NT2/D1 (cell line): ENCODE results near the gene FAM53B.

Experiments used
- DNase-seq: peaks from one replicate; pipeline ENCODE4 v3.0.0-alpha.2; 2011; ENCODE audit warnings: low read depth, low spot score
- H3K27me3 ChIP-seq: 2 replicates; pipeline ENCODE4 v1.6.0; 2011; ENCODE audit warnings: mild to moderate bottlenecking; ENCODE audit not compliant: insufficient read length, insufficient read depth
- H3K36me3 ChIP-seq: 2 replicates; pipeline ENCODE4 v1.6.1; 2011; ENCODE audit warnings: mild to moderate bottlenecking, low read length, mixed read lengths; ENCODE audit not compliant: insufficient read depth, insufficient read length
- H3K4me1 ChIP-seq: 2 replicates; pipeline ENCODE4 v1.5.1; 2011; ENCODE audit not compliant: insufficient read depth, insufficient read length
- H3K4me3 ChIP-seq: 2 replicates; pipeline ENCODE4 v1.5.1; 2011; ENCODE audit warnings: low read depth; ENCODE audit not compliant: insufficient read length
- H3K9ac ChIP-seq: 2 replicates; pipeline ENCODE4 v1.6.0; 2011; ENCODE audit warnings: low read depth; ENCODE audit not compliant: insufficient read length
- H3K9me3 ChIP-seq: 2 replicates; pipeline ENCODE4 v1.5.1; 2011; ENCODE audit warnings: mild to moderate bottlenecking, low read length; ENCODE audit not compliant: insufficient read depth
- SUZ12 ChIP-seq: IDR thresholded peaks from 2 replicates; pipeline ENCODE4 v1.6.1; 2011; ENCODE audit not compliant: insufficient read length, insufficient read depth; ENCODE audit errors: extremely low read depth
- YY1 ChIP-seq: IDR thresholded peaks from 2 replicates; pipeline ENCODE4 v1.6.1; 2011; ENCODE audit not compliant: insufficient read length, insufficient read depth
- ZNF274 ChIP-seq: IDR thresholded peaks from 2 replicates; pipeline ENCODE4 v1.6.1; 2011; ENCODE audit warnings: mild to moderate bottlenecking, low read depth, low read length

FAM53B gene

DNA sequence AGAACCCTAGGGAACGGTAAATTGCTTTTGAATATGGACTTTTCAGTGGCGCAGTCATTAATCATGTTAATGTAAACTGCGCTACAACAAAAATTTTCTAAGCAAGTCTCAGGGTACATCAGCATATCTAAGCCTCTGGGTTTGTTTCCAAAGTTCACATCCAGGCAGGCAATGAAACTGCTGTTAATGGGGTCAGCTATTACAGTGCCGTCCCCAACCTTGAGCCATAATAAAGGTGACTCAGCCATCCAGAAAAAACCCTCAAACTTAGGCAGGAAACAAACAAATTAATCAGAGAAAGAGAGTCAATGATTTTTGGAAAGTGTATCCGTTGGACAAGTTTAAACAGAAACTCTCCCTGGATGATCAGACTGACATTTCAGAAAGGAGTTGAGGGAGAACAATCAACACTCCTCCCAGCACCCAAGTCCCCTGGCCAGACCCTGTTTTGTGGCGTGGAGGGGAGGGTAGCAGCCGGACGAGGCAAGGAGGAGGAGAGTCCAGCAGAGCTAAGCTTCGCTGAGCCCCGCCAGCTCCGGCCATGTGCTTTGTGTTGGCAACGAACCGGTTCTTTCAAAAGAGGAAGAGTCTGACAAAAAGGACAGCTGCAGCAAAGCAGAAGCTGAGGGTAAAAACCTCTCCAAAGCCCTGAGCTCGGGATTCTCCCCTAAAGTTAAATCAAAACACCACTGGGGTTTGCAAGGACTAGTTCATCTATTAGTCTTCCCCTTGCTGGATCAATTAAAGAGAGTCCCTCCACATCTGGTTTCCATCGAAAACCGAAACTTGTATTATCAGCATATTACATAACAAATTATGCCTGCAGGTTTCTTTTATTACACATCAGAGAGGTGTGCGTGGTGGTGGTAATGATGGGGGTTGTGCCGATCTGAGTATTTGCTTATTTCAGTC lies 3.6 kb downstream of the FAM53B start:
- H3K9me3 ChIP-seq = no peaks in the 10 kb centered on the region
- H3K27me3 ChIP-seq = no peaks in the 10 kb centered on the region
- TF ChIP-seq YY1 (no peak), SUZ12 (no peak), ZNF274 (no peak)
- peaks cover 13% of the 10 kb centered on the region for H3K4me1 ChIP-seq
- H3K9ac ChIP-seq = peak overlapping the region; percentile 61
- H3K4me3 ChIP-seq = no peak overlapping the region
- DNase-seq = no peak
- peaks cover under 1% of the 10 kb centered on the region for H3K36me3 ChIP-seq

GRCh38 chr10:124739986-124740368 lies 4.2 kb downstream of the FAM53B start:
- no peak overlapping the region for H3K4me3 ChIP-seq
- peaks cover 4% of the 10 kb centered on the region for H3K36me3 ChIP-seq
- H3K4me1 ChIP-seq = peaks cover 13% of the 10 kb centered on the region
- H3K27me3 ChIP-seq = no peaks in the 10 kb centered on the region
- H3K9ac ChIP-seq = no peak overlapping the region
- no peak for TF ChIP-seq ZNF274
- no peak for TF ChIP-seq YY1
- TF ChIP-seq SUZ12 = no peak
- H3K9me3 ChIP-seq = no peaks in the 10 kb centered on the region
- no peak for DNase-seq

DNA sequence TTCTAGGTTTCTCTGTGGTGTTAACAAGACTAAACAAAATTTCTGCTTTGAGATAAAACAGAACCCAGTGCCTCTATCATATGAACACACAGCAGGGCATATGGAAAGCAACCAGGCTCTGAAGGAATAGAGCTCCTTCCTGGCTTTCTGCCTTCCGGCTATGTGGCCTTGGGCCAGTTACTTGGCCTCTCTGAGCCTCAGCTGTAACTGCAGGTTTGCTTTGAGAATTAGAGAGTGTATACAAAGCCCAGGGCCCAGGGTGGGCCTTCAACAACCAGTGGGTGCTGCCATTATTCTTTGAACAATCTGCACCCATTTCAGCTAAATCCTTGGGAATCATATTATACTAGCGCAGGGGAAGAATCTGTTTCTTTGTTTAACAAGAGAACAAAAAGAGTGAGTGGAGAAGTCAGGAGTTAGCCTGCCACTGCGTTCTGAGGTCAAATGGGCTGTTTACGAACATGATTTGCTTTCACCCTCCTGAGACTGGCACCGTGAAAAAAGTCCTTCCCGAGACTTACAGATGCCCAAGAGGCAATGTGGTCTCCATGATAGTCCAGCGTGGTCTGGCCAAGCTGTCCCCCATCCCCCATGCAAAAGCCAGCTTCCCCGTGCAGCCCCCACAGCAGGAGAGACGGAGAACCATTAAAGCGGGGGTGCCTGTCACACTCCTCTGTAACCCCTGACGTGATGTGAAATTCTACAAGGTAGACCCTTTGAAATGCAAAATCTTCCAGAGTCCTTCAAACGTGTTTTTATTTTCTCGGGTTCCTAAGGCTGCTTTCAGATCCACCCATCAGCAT lies 4.9 kb downstream of the FAM53B start:
- Histone ChIP-seq H3K27me3 (no peaks in the 10 kb centered on the region), H3K36me3 (peaks cover 11% of the 10 kb centered on the region), H3K9ac (peak overlapping the region; percentile 36), H3K4me1 (peaks cover 14% of the 10 kb centered on the region), H3K4me3 (no peak overlapping the region), H3K9me3 (no peaks in the 10 kb centered on the region)
- DNase-seq = no peak
- TF ChIP-seq YY1 = no peak

DNA sequence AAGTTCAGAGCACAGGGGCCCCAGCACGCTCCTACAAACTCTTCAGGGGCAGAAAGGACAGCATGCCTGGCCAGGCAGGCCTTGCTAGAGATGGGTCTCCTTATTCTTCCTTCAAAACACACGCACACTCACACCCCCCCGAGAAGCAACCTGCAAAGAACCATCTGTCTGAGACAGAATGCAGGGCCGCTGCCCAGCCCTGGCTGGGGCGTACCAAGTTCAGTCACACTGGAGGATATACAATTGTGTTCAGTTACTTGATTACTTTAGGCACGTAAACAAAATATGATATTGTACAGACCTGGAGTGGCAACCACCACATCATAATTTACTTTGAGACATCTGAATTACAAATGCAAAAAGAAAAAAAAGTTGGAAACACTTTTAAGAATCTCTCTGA lies 5.7 kb downstream of the FAM53B start:
- peaks cover 15% of the 10 kb centered on the region for H3K4me1 ChIP-seq
- H3K9ac ChIP-seq = no peak overlapping the region
- H3K27me3 ChIP-seq = no peaks in the 10 kb centered on the region
- no peak overlapping the region for H3K4me3 ChIP-seq
- DNase-seq = no peak
- no peaks in the 10 kb centered on the region for H3K9me3 ChIP-seq
- peaks cover 14% of the 10 kb centered on the region for H3K36me3 ChIP-seq
- TF ChIP-seq YY1 = no peak
- TF ChIP-seq SUZ12 = no peak

- no peak for TF ChIP-seq ZNF274
- TF ChIP-seq SUZ12 = no peak
- TF ChIP-seq YY1 = no peak
- H3K27me3 ChIP-seq = no peaks in the 10 kb centered on the region
- H3K4me3 ChIP-seq = no peak overlapping the region
- H3K9me3 ChIP-seq = no peaks in the 10 kb centered on the region
- H3K9ac ChIP-seq = peak overlapping the region; percentile 45
- peaks cover 18% of the 10 kb centered on the region for H3K36me3 ChIP-seq
- H3K4me1 ChIP-seq = peaks cover 18% of the 10 kb centered on the region
- DNase-seq = no peak
Measured at GRCh38 chr10:124737708-124738107, 6.5 kb downstream of the FAM53B start.

- no peak for DNase-seq
- Histone ChIP-seq H3K27me3 (no peaks in the 10 kb centered on the region), H3K36me3 (peaks cover 19% of the 10 kb centered on the region), H3K4me3 (no peak overlapping the region), H3K9ac (no peak overlapping the region), H3K9me3 (no peaks in the 10 kb centered on the region), H3K4me1 (peaks cover 18% of the 10 kb centered on the region)
- no peak for TF ChIP-seq ZNF274
- TF ChIP-seq YY1 = no peak
- TF ChIP-seq SUZ12 = no peak
Measured at GRCh38 chr10:124737221-124737620, 7.0 kb downstream of the FAM53B start.

DNA sequence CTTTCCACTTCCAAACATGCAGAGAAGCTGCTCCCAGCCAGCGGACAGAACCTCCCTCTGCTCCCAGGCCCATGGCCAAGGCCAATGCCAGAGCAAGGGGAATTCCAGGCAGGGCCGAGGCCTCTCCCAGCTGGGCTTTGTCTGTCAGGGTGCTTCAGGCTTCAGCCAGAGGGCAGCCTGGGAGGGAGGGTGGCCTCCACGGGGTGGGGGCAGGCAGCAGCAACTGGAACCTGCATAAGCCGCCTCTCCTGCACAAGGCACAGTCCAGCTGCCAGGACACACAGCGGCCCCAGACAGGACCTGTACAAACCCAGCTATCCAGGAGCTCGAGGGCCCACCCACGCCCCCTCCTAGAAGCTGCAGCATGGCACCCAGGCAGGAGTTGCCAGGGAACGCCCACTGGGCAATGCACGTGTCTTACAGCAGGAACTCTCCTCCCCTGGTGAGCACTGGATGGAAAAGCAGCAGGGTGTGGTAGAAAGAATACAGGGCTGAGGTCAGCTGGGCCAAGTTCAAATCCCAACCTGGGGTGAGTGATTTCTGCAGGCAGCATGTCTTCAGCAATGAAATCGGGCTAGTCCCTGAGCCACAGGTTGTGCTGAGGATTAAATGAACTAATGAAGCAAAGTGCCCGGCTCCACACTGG lies 7.6 kb downstream of the FAM53B start:
- no peaks in the 10 kb centered on the region for H3K9me3 ChIP-seq
- no peak for DNase-seq
- TF ChIP-seq SUZ12 = no peak
- no peak for TF ChIP-seq YY1
- TF ChIP-seq ZNF274 = no peak
- no peak overlapping the region for H3K4me3 ChIP-seq
- peaks cover 25% of the 10 kb centered on the region for H3K36me3 ChIP-seq
- peaks cover 18% of the 10 kb centered on the region for H3K4me1 ChIP-seq
- H3K9ac ChIP-seq = no peak overlapping the region
- H3K27me3 ChIP-seq = no peaks in the 10 kb centered on the region
